Hepatic stellate cell (primary cell): ENCODE results near the gene UQCRC2.
"Not testable (repeated sequence)": the region's sequence is repeated elsewhere in the genome, so short reads cannot be mapped to it uniquely, and the experiment has no call there.

Experiments used
- DNase-seq: peaks from one replicate; pipeline ENCODE4 v3.0.0; 2011; ENCODE audit warnings: low spot score

UQCRC2 gene

GRCh38 chr16:21982108-21982507 lies 28.9 kb downstream of the UQCRC2 start:
- DNase-seq: no peak

- no peak for DNase-seq
Observed at GRCh38 chr16:21984062-21984461, 30.9 kb downstream of the UQCRC2 start.

- no peak for DNase-seq
Observed at GRCh38 chr16:21985524-21985923, 32.4 kb downstream of the UQCRC2 start.

GRCh38 chr16:21986692-21987246 lies 33.6 kb downstream of the UQCRC2 start:
- no peak for DNase-seq

GRCh38 chr16:21987498-21987897 lies 34.3 kb downstream of the UQCRC2 start:
- DNase-seq: no peak

- DNase-seq: no peak
Observed at GRCh38 chr16:21989133-21989532, 36.0 kb downstream of the UQCRC2 start.

GRCh38 chr16:21989751-21990150 lies 36.6 kb downstream of the UQCRC2 start:
- DNase-seq: no peak

- no peak for DNase-seq
Observed at GRCh38 chr16:21990381-21990944, 37.3 kb downstream of the UQCRC2 start.

- DNase-seq: no peak
Observed at GRCh38 chr16:21991621-21992020, 38.5 kb downstream of the UQCRC2 start.

GRCh38 chr16:21994856-21995465 lies 41.8 kb downstream of the UQCRC2 start:
- DNase-seq: no peak

GRCh38 chr16:21996923-21997696 lies 43.9 kb downstream of the UQCRC2 start:
- DNase-seq: no peak

GRCh38 chr16:21997697-21998480 lies 44.7 kb downstream of the UQCRC2 start:
- DNase-seq: no peak

- DNase-seq: peak; percentile 70
Observed at GRCh38 chr16:22001591-22001990, 48.4 kb downstream of the UQCRC2 start.

GRCh38 chr16:22002047-22002446 lies 48.9 kb downstream of the UQCRC2 start:
- not testable (repeated sequence) for DNase-seq

- no peak for DNase-seq
Observed at GRCh38 chr16:22003195-22003594, 50.0 kb downstream of the UQCRC2 start.

GRCh38 chr16:22004341-22004740 lies 51.2 kb downstream of the UQCRC2 start:
- DNase-seq: no peak

GRCh38 chr16:22005746-22006145 lies 52.6 kb downstream of the UQCRC2 start:
- no peak for DNase-seq

- DNase-seq: no peak
Observed at GRCh38 chr16:22006636-22007035, 53.5 kb downstream of the UQCRC2 start.

GRCh38 chr16:22007159-22007508 lies 54.0 kb downstream of the UQCRC2 start:
- no peak for DNase-seq

GRCh38 chr16:22007509-22008214 lies 54.5 kb downstream of the UQCRC2 start, which contains the start of gene MOSMO:
TSS of gene MOSMO (plus strand) at chr16:22008111. CDS start at chr16:22008302, 191 bp downstream.
- peak; percentile 85 for DNase-seq

GRCh38 chr16:22008215-22009059 lies 55.3 kb downstream of the UQCRC2 start:
- DNase-seq: peak; percentile 73
